Measurements from ENCODE around the gene SPRING1. TPM values are rescaled to one million over a fixed set of nuclear protein-coding genes. Genes with fewer than 3 reads are reported as not detected.

The SPRING1 gene
- total RNA-seq, 1 donor from 2014 or later: 34.7 TPM

GRCh38 chr12:116710370-116711150 is 27.3 kb downstream of the SPRING1 start:
- intact Hi-C loops (cut with micrococcal nuclease): no loop called here

- intact Hi-C loops (cut with micrococcal nuclease): loop anchor here (1.0 to 10.0 kb wide), 4 partner anchors 565 to 711 kb away; no protein-coding TSS in a partner anchor
These were observed 28.1 kb downstream of the SPRING1 start for GRCh38 chr12:116709768-116710167.

GRCh38 chr12:116708826-116709756 is 28.8 kb downstream of the SPRING1 start:
- intact Hi-C loops (cut with micrococcal nuclease): loop anchor here (1.0 to 10.0 kb wide), 4 partner anchors 564 to 711 kb away; no protein-coding TSS in a partner anchor

- intact Hi-C loops (cut with micrococcal nuclease): loop anchor here (2.0 to 10.0 kb wide), 3 partner anchors 563 to 693 kb away; no protein-coding TSS in a partner anchor
These were observed 30.1 kb downstream of the SPRING1 start for GRCh38 chr12:116707751-116708150.

- intact Hi-C loops (cut with micrococcal nuclease): loop anchor here (1.0 to 10.0 kb wide), 11 partner anchors 35 to 884 kb away; partner anchors contain the start of genes HRK, RNFT2 and SPRING1
These were observed 34.6 kb downstream of the SPRING1 start for GRCh38 chr12:116703214-116703795.

- intact Hi-C loops (cut with micrococcal nuclease): loop anchor here (5.0 to 10.0 kb wide), 4 partner anchors 181 to 886 kb away; partner anchors contain the start of gene HRK
These were observed 36.4 kb downstream of the SPRING1 start for GRCh38 chr12:116701432-116701831.

- intact Hi-C loops (cut with micrococcal nuclease): loop anchor here (5.0 to 10.0 kb wide), 4 partner anchors 182 to 887 kb away; partner anchors contain the start of gene HRK
These were observed 37.8 kb downstream of the SPRING1 start for GRCh38 chr12:116700066-116700465.

- intact Hi-C loops (cut with micrococcal nuclease): no loop called here
These were observed 39.3 kb downstream of the SPRING1 start for GRCh38 chr12:116698554-116699075.

GRCh38 chr12:116698116-116698515 is 39.8 kb downstream of the SPRING1 start:
- intact Hi-C loops (cut with micrococcal nuclease): no loop called here

GRCh38 chr12:116697716-116698115 is 40.2 kb downstream of the SPRING1 start:
- intact Hi-C loops (cut with micrococcal nuclease): no loop called here

- intact Hi-C loops (cut with micrococcal nuclease): no loop called here
These were observed 40.6 kb downstream of the SPRING1 start for GRCh38 chr12:116697305-116697704.

- intact Hi-C loops (cut with micrococcal nuclease): no loop called here
These were observed 42.5 kb downstream of the SPRING1 start for GRCh38 chr12:116695464-116695725.

- intact Hi-C loops (cut with micrococcal nuclease): no loop called here
These were observed 43.0 kb downstream of the SPRING1 start for GRCh38 chr12:116694653-116695463.

- intact Hi-C loops (cut with micrococcal nuclease): no loop called here
These were observed 44.3 kb downstream of the SPRING1 start for GRCh38 chr12:116693286-116694227.

GRCh38 chr12:116692605-116693004 is 45.3 kb downstream of the SPRING1 start:
- intact Hi-C loops (cut with micrococcal nuclease): no loop called here

GRCh38 chr12:116691636-116692035 is 46.2 kb downstream of the SPRING1 start:
- intact Hi-C loops (cut with micrococcal nuclease): no loop called here

GRCh38 chr12:116691205-116691604 is 46.7 kb downstream of the SPRING1 start:
- intact Hi-C loops (cut with micrococcal nuclease): no loop called here

- intact Hi-C loops (cut with micrococcal nuclease): no loop called here
These were observed 47.7 kb downstream of the SPRING1 start for GRCh38 chr12:116689979-116690744.
